T-helper 1 cell treated with Interleukin-12 subunit alpha and Interleukin-12 subunit beta and Interleukin-4 antibody, amounts not matched to agents 30 μg/mL and 1 μg/mL, for 36 hours (primary cell): ENCODE data around the gene NAGA.
"Not testable (repeated sequence)": the region's sequence is repeated elsewhere in the genome, so short reads cannot be mapped to it uniquely, and the experiment has no call there.

Source experiments
- H3K27ac Mint-ChIP-seq: one replicate; pipeline ENCODE4 v1.8.0; 2021; ENCODE audit warnings: mild to moderate bottlenecking, mixed read lengths
- H3K27me3 Mint-ChIP-seq: one replicate; pipeline ENCODE4 v1.8.0; 2021; ENCODE audit warnings: low read depth, mixed read lengths
- H3K36me3 Mint-ChIP-seq: one replicate; pipeline ENCODE4 v1.8.0; 2021; ENCODE audit warnings: low read depth, mixed read lengths
- H3K4me1 Mint-ChIP-seq: one replicate; pipeline ENCODE4 v1.8.0; 2021; ENCODE audit warnings: low read depth, mixed read lengths
- H3K4me3 Mint-ChIP-seq: one replicate; pipeline ENCODE4 v1.8.0; 2021; ENCODE audit warnings: mild to moderate bottlenecking, moderate library complexity, mixed read lengths
- H3K9me3 Mint-ChIP-seq: one replicate; pipeline ENCODE4 v1.8.0; 2021; ENCODE audit warnings: mixed read lengths

Gene NAGA

DNA sequence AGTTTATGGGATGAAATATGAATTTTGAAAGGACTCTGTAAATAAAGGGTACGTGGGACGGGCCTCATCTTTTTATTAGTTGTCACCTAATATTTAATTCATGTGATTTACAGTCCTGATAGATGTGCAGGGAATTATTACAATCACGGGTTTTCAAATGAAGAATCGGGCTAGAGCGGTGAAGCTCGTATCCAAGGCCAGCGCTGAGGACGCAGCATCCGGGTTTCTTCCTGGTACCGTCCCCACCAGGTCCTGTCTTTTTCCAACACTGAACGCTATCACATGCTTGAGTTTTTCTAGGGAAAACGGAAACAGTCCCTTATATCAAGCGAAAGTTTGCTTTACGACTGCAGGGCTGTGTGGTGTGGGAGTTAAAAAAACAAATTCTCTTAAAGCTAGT, 9.7 kb upstream of the NAGA start:
- Mint-ChIP-seq H3K27me3 (no peaks in the 10 kb centered on the region), H3K9me3 (no peaks in the 10 kb centered on the region), H3K36me3 (peaks cover 24% of the 10 kb centered on the region), H3K27ac (peak overlapping the region; percentile 92), H3K4me3 (peak overlapping the region; percentile 95), H3K4me1 (peaks cover 17% of the 10 kb centered on the region)

DNA sequence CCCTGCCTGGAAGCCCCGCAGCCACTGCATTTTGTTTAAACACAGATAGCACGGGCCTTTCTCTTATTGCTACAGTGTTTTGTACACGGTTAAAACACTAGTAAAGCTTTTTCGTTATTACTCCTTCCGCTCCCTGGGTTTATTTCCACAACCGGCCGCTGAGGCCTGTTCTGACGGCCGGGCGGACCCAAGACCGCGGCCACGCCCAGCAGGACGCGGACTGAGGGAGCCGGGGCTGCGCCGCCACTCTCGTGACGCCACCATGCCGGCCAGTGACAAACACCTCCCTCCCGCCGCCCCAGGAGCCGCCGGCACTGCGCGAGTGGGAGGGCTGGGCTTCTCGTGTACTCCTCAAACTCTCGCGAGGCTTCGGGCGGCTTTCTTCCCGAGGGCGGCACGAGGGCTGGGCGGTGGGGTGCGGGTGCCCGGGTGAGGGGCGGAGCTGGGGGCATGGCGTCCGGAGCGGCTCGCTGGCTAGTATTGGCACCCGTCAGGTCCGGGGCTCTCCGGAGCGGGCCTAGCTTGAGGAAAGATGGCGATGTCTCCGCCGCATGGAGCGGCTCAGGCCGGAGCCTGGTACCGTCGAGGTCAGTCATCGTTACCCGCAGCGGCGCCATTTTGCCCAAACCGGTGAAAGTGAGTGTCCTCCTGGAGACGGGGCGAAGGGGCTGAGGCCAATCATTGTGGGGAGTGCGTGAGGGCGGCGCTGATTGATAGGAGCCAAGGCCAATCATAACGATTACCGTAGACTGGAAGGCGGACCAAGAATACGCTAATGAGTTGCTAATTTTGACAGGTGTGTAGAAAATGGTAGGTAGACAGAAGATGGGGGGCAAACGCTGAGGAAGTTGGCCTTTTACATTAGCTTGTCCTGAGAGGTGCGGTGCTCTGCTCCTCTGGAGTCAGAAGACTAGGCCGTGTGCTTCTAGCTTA, 9.0 kb upstream of the NAGA start, which contains the start of gene SMDT1:
TSS of gene SMDT1 (plus strand) at position 382 of the 933 bp plus-strand sequence. CDS start at position 451, 69 bp downstream.
- Mint-ChIP-seq H3K36me3 (peaks cover 20% of the 10 kb centered on the region), H3K27me3 (no peaks in the 10 kb centered on the region), H3K27ac (peak within 1 kb of the TSS; percentile 92), H3K4me3 (peak within 1 kb of the TSS; percentile 95), H3K9me3 (no peaks in the 10 kb centered on the region), H3K4me1 (peaks cover 20% of the 10 kb centered on the region)

DNA sequence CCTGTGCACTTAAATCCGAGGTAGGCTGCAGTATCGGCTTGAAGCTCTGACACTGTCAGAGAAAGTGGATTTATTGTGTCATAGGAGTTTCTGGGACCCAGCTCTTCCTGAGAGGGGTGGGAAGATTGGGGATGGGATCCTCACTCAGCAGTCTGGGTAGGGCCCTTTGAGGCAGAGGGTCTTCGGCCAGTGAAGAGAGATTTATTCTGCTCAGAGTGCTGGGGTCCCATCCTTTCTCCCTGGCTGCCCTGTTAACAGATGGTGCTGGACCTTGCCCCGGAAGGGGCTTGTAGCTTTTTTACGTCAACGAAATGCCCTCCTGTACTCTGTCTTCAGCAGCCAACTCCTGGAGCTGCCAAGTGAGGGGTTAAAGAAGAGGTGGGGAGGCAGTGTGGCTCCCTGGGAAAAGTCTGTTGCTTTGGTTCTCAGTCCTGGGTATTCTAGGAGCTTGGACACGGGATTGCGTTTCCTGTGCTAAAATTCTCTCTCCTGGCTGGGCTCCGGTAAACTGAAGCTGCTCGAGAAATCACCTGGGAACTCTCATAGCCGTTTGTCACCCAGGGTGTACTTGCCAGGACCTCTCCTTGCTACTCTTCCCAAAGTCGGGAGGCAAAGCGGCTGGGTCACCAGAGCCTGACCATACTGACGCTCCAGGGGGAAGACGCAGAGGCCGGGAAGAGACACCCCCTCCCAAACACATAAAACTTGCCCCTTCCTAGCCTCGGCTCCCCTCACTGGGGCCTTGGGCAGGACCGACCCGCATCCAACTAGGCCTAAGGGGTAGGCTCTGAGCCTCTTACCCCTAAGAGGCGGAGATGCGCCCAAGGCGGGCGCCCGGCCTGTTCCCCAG, 8.1 kb upstream of the NAGA start:
- H3K4me1 Mint-ChIP-seq: peaks cover 20% of the 10 kb centered on the region
- peaks cover 15% of the 10 kb centered on the region for H3K36me3 Mint-ChIP-seq
- H3K27me3 Mint-ChIP-seq: no peaks in the 10 kb centered on the region
- no peaks in the 10 kb centered on the region for H3K9me3 Mint-ChIP-seq
- H3K27ac Mint-ChIP-seq: peak overlapping the region; percentile 92
- peak overlapping the region; percentile 95 for H3K4me3 Mint-ChIP-seq

DNA sequence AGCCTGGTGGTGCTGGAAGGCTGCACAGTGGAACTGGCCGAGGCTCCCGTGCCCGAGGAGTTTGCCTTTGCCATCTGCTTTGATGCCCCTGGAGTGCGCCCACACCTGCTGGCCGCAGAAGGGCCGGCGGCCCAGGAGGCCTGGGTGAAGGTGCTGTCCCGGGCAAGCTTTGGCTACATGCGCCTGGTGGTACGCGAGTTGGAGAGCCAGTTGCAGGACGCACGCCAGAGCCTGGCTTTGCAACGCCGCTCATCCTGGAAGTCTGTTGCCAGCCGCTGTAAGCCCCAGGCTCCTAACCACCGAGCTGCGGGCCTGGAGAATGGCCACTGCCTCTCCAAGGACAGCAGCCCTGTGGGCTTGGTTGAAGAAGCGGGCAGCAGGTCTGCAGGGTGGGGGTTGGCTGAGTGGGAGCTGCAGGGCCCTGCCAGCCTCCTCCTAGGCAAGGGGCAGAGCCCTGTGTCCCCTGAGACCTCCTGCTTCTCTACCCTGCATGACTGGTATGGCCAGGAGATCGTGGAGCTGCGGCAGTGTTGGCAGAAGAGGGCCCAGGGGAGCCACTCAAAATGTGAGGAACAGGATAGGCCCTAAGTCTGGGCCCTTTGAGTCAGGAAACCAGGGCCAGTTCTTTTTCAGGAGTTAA, 7.0 kb upstream of the NAGA start:
- no peak overlapping the region for H3K27ac Mint-ChIP-seq

DNA sequence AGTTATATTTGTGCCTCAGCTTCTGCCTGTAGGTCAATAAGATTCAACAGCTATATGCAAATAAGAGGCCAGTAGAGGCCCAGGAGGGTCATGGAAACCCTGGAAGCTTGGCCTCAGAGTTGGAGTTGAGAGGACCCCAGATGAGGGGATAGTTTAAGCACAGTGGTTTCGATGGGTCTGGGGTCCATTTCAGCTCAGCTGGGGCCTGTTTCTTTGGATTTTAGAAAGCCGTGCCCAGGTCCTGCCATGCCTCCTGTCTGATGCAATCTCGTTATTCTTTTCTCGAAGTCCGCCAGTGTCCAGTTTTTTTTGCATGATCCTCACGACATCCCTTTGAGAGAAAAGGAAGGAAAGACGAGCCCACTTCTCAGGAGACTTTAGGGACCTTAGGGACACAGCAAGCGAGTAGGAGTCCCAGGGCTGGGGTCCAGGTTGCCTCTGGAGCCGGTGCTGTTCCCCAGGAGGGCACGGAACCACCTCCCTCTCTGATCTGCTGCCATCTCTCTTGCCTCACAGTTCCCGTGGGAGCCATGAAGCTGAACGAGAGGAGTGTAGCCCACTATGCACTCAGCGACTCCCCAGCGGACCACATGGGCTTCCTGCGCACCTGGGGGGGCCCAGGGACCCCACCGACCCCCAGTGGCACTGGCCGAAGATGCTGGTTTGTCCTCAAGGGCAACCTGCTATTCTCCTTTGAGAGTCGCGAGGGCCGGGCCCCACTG, 6.3 kb upstream of the NAGA start:
- H3K9me3 Mint-ChIP-seq: no peaks in the 10 kb centered on the region
- peaks cover 5% of the 10 kb centered on the region for H3K36me3 Mint-ChIP-seq
- H3K27ac Mint-ChIP-seq: no peak overlapping the region
- no peaks in the 10 kb centered on the region for H3K27me3 Mint-ChIP-seq
- H3K4me1 Mint-ChIP-seq: peaks cover 25% of the 10 kb centered on the region
- no peak overlapping the region for H3K4me3 Mint-ChIP-seq

More for the DNA sequence above, 7.0 kb upstream of the NAGA start:
- Mint-ChIP-seq H3K4me1 (peaks cover 24% of the 10 kb centered on the region), H3K4me3 (no peak overlapping the region), H3K27me3 (no peaks in the 10 kb centered on the region), H3K36me3 (peaks cover 11% of the 10 kb centered on the region), H3K9me3 (no peaks in the 10 kb centered on the region)

DNA sequence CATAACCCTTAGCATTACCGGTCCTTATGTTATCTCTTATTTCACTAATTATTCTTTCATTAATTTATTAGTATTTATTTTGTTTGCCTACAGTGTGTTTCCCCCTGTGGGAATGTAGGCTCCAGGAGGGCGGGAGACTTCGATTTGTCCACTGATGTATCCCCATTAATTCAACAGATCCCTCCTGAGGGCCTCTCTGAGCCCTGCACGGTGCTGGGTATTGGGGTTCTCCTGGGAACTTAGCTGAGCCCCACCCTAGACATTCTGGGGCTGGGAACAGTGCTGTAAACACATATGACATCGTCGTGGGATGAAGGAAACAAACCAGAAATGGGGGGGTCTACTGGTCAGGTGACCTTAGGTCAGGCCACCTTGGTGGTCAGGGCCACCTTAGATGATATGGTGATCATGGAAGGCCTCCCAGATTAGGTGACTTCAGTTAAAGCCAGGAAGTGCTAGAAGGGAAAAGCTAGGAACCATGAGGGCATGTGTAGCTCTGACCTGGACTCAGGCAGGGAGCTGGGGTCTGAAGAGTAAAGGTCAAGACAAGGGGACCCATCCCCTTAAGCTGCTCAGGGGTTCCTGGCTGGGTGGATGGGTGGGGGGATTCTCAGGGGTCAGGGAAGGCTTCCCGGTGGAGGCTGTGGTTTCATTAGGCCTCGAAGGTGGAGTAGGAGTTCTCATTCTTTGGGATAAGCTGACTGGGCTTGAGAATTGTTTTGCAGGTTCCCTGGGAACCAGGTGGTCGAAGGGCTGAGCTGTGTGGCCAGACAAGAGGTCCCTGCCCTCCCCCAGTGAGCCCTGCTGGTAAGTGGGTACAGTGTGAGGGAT, 4.4 kb upstream of the NAGA start:
- no peaks in the 10 kb centered on the region for H3K27me3 Mint-ChIP-seq
- peaks cover 34% of the 10 kb centered on the region for H3K4me1 Mint-ChIP-seq
- peaks cover 2% of the 10 kb centered on the region for H3K36me3 Mint-ChIP-seq
- H3K4me3 Mint-ChIP-seq: peak overlapping the region; percentile 54
- peak overlapping the region; percentile 76 for H3K27ac Mint-ChIP-seq
- no peaks in the 10 kb centered on the region for H3K9me3 Mint-ChIP-seq

DNA sequence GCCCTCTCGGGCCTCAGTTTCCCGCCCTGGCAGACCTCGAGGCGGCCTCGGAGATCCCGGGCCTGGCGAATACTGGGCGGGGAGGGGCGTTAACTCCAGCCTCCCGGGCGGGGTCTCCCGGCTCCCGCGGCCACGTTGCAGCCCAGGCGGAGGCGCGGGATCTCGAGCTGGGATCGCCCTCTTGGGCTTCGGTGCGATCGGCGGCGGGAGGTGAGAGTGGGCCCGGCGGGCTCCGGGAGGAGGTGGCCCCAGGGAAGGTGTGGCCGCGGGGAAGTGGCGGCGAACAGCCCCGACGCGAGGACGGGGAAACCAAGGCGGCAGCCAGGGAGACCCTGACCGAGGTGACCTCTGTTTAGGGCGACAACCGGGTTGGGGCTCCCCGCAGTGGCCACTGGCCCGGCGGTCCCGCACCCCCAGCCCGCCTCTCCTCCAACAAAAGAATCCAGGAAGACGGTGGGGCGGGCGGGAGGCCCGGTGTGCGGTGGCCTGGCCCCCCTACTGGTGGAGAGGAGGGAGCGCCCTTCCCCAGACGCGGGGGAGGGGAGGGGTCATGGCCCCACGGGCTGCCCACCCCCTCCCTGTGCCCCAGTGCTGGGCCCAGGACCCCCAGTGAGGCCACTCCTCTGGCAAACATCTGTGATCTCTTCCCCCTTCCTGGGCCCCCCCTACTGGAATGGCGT, 3.7 kb upstream of the NAGA start, which contains the start of gene PHETA2:
TSS of gene PHETA2 (plus strand) at position 117 of the 680 bp plus-strand sequence. CDS start 3,046 bp downstream, outside the sequence.
- Mint-ChIP-seq H3K9me3 (no peaks in the 10 kb centered on the region), H3K4me3 (peak within 1 kb of the TSS; percentile 67), H3K36me3 (peaks cover 2% of the 10 kb centered on the region), H3K27ac (peak within 1 kb of the TSS; percentile 76), H3K27me3 (no peaks in the 10 kb centered on the region), H3K4me1 (peaks cover 36% of the 10 kb centered on the region)

DNA sequence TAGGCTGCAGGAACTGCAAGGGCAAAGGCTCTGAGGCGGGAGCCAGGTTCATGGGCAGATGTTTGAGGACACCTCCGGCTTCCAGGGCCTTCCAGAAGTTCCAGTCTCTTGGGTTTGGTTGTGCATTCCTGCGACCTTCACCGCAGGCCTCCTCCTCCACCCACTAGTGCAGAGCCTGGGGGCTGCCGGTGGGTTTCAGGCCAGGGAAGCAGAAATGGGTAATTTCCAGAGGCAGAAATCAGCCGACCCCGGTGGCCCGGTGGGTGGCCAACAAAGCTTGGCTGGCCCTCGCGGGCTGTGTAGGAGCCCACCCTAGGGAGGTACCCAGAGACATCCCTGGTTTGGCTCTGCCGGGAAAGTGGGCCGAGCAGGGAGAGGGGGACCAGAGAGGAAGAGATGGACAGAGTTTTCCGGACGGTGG, 3.0 kb upstream of the NAGA start:
- Mint-ChIP-seq H3K36me3 (peaks cover 3% of the 10 kb centered on the region), H3K4me3 (peak overlapping the region; percentile 67), H3K9me3 (no peaks in the 10 kb centered on the region), H3K4me1 (peaks cover 30% of the 10 kb centered on the region), H3K27me3 (no peaks in the 10 kb centered on the region), H3K27ac (peak overlapping the region; percentile 69)

DNA sequence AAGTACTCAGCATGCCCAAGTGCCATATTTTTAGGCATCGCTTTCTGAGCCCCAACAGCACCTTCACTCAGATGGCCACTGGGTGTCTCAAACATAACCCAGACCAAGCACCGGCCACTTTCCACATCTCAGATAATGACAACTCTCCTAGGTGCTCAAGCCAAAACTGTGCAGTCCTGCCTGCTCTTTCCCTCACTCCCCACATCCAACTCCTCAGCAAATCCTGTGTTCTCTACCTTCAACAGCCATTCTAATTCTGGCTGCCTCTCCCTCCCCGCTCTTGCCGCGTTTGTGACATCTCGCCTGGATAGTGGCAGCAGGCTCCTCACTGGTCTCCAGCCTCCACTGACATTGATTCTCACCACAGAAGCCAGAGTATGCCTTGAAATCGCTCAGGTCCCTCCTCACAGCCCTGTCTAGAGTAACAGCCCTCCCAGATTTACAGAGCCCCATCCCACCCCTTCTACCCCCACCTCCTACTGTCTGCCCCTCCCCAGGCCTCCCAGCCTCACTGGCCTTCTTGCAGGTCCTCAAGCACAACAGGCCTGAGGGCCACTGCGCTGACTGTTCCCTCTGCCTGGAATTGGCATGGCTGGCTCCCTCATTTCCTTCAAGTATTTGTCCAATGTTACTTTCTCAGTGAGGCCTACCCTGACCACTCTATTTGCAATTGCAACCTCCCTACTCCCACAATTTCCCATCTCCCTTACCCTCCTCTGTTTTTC, 2.2 kb upstream of the NAGA start:
- Mint-ChIP-seq H3K36me3 (peaks cover 7% of the 10 kb centered on the region), H3K9me3 (no peaks in the 10 kb centered on the region), H3K4me1 (peaks cover 29% of the 10 kb centered on the region), H3K27ac (peak overlapping the region; percentile 69), H3K4me3 (peak overlapping the region; percentile 67), H3K27me3 (no peaks in the 10 kb centered on the region)

DNA sequence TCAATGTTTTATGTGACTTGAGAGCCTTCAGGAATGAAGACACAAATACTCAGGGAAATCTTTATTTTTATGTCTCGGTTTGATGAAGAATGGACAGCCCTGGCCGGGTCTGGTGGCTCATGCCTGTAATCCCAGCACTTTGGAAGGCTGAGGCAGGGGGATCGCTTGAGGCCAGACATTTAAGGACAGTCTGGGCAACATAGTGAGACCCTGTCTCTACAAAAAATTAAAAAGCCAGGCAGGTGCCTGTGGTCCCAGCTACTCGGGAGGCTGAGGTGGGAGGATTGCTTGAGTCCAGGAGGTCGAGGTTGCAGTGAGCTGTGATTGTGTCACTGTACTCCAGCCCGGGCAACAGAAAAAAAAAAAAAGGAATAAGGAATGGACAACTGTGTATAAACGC, 896 bp upstream of the NAGA start:
- Mint-ChIP-seq H3K27ac (peak overlapping the region; percentile 92), H3K4me1 (peaks cover 29% of the 10 kb centered on the region), H3K36me3 (peaks cover 15% of the 10 kb centered on the region), H3K4me3 (peak overlapping the region; percentile 87)
- not testable (repeated sequence) for H3K27me3 Mint-ChIP-seq, H3K9me3 Mint-ChIP-seq

DNA sequence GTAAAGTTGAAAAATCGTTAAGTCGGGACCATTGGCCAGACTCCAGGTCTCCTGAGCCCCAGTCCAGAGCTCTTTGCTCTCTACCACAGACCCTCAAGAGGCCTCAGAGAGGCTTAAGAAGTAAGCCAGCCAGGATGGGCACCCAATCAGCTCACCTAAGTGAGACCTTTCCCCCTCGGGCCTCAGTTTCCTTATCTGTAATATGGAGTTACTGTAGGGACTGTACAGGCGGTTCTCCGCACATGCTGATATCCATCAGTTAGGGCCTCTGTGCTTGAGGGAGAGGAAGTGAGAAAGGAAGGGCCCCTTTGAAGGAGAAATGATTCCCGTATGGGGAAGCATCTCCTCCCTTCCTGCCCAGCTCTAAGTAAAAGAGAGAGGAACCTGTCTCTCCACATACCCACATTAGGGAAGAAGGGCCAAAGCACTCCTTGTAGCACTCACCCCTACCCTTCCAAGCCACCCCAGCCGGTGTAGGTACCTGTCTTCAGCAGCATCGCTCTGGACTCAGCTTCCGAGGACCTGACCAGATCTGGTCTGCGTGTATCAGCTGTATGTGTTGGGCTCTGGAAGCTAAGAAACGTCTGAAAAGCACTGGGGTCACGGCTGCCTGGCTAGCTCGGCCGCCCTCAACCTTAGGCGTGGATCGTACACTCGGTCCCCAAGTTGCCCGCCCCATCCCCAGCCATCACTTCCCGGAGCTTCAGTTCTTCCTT, 653 bp downstream of the NAGA start:
- peak overlapping the region; percentile 92 for H3K27ac Mint-ChIP-seq
- peak overlapping the region; percentile 87 for H3K4me3 Mint-ChIP-seq
- no peaks in the 10 kb centered on the region for H3K9me3 Mint-ChIP-seq
- H3K36me3 Mint-ChIP-seq: peaks cover 25% of the 10 kb centered on the region
- H3K27me3 Mint-ChIP-seq: no peaks in the 10 kb centered on the region
- H3K4me1 Mint-ChIP-seq: peaks cover 27% of the 10 kb centered on the region

DNA sequence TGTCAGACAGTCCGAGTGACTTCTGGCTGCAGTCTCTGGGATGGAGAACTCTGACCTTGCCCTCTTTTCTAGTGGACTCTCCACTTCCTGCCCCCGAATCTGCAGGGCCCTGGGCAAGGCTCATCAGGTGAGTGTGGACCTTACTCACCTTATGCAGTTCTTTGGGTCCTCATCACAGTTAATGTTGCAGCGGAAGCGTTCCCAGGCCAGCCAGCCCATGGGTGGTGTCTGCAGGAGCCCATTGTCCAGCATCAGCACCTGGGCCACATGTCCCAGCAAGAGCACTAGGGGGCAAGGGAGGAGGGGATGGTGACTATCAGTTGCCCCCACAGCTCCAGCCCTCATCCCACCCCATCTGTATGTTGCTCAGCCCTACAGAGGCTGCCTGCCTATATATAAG, 2.3 kb downstream of the NAGA start:
- Mint-ChIP-seq H3K4me3 (no peak overlapping the region), H3K27ac (no peak overlapping the region), H3K9me3 (no peaks in the 10 kb centered on the region)

More for the DNA sequence above, 2.3 kb downstream of the NAGA start:
- Mint-ChIP-seq H3K4me1 (peaks cover 24% of the 10 kb centered on the region), H3K36me3 (peaks cover 26% of the 10 kb centered on the region), H3K27me3 (no peaks in the 10 kb centered on the region)
